BJ (cell line): Measurements from ENCODE around the gene TMEM131. TPM values are rescaled to one million over a fixed set of nuclear protein-coding genes. Genes with fewer than 3 reads are reported as not detected.

ENCODE experiments used
- CTCF ChIA-PET: fragments of 350-600 bp; formaldehyde crosslinking; extraction: SDS; loops from one replicate; lab custom pipeline; 2021; ENCODE audit warnings: antibody characterized with exemption, inconsistent platforms; lab: Yijun Ruan, JAX
- POLR2A ChIA-PET: fragments of 300-600 bp; sonication (Branson Sonifier 250); formaldehyde crosslinking; extraction: SDS; loops from one replicate; lab custom pipeline; 2021; ENCODE audit warnings: antibody characterized with exemption; lab: Charles Lee
- DNase-seq: peaks from one replicate; pipeline ENCODE4 v3.0.0-alpha.2; 2011; ENCODE audit warnings: low read depth
- H3K27me3 ChIP-seq: 2 replicates; pipeline ENCODE4 v1.6.0; 2011; ENCODE audit warnings: low read length; ENCODE audit not compliant: control insufficient read depth, insufficient read depth
- H3K36me3 ChIP-seq: 2 replicates; pipeline ENCODE4 v1.5.1; 2011; ENCODE audit warnings: low read length; ENCODE audit not compliant: control insufficient read depth, insufficient read depth
- H3K4me3 ChIP-seq: 2 replicates; pipeline ENCODE4 v1.5.1; 2011; ENCODE audit warnings: low read depth, mild to moderate bottlenecking, control low read depth, low read length
- polyA plus RNA-seq: library from polyadenylated mRNA; depleted of rRNA; stranded (reverse); fragments of >200 nt; gene quantifications from 2 replicates; pipeline ENCODE4 v1.2.3, GENCODE V29; 2011
- TF ChIP-seq, protein P1 (sequence below): IDR thresholded peaks from 2 replicates; pipeline ENCODE4 v1.5.1; 2011; ENCODE audit warnings: low read depth, mild to moderate bottlenecking, control low read depth, inconsistent platforms, low read length, moderate library complexity; ENCODE audit not compliant: insufficient read depth

Gene TMEM131
- polyA plus RNA-seq, 1 experiment: 11.8 TPM

DNA sequence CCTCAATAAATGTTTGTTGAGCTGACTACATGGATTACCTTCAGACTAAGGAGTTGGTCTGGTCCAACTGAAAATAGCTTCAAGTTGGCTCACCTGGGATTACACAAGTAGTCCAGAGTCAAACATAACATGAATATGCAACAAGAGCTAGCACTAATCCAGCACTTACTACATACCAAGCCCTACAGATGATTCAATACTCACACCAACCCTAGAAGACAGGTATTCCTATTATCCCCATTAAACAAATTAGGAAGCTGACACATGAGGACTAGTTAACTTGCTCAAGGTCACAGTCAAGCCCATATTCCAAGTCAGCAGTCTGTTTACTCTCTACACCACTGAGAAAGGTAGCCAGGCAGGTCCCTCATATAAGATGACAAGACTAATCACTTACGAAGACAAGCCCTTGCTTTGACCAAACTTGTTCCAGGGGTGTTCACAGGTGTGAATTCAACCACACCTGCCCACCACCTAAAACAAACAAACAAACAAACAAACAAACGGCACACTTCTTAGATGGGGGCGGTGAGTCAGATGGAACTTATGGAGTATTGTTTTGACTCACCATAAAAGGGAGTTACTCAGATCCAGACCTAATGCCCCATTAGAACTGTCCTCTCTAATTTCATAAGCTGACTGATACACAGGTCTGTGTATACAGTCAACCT, 29.1 kb downstream of the TMEM131 start:
- POLR2A ChIA-PET: no interaction called here
- CTCF ChIA-PET: no interaction called here

DNA sequence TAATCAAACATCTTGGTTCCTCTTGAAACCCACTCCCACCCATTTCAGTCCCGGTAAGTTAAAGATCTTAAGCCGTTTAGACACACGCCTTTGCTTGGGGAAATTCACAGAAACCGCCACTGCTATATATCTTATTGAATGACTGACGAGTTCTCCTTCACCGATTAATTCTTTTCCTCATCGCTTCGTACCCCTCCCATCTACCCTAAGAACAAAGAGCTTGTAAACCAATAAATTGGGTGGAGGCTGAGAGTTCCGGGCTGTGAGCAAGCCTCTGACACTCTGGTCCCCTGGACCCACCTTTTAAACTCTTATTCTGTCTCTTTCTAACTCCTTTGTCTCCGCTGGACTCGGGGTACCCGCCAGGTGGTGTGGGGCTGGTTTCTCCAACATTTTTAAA, 30.6 kb downstream of the TMEM131 start:
- no peaks in the 10 kb centered on the region for H3K27me3 ChIP-seq
- CTCF ChIA-PET: no interaction called here
- H3K36me3 ChIP-seq: no peaks in the 10 kb centered on the region
- TF ChIP-seq, protein P1, sequence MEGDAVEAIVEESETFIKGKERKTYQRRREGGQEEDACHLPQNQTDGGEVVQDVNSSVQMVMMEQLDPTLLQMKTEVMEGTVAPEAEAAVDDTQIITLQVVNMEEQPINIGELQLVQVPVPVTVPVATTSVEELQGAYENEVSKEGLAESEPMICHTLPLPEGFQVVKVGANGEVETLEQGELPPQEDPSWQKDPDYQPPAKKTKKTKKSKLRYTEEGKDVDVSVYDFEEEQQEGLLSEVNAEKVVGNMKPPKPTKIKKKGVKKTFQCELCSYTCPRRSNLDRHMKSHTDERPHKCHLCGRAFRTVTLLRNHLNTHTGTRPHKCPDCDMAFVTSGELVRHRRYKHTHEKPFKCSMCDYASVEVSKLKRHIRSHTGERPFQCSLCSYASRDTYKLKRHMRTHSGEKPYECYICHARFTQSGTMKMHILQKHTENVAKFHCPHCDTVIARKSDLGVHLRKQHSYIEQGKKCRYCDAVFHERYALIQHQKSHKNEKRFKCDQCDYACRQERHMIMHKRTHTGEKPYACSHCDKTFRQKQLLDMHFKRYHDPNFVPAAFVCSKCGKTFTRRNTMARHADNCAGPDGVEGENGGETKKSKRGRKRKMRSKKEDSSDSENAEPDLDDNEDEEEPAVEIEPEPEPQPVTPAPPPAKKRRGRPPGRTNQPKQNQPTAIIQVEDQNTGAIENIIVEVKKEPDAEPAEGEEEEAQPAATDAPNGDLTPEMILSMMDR: no peak
- POLR2A ChIA-PET: no interaction called here
- no peak for DNase-seq
- no peak overlapping the region for H3K4me3 ChIP-seq

More for the DNA sequence above, 29.1 kb downstream of the TMEM131 start:
- H3K36me3 ChIP-seq: no peaks in the 10 kb centered on the region
- no peak for DNase-seq
- no peak overlapping the region for H3K4me3 ChIP-seq
- no peaks in the 10 kb centered on the region for H3K27me3 ChIP-seq
- TF ChIP-seq, protein P1: no peak

DNA sequence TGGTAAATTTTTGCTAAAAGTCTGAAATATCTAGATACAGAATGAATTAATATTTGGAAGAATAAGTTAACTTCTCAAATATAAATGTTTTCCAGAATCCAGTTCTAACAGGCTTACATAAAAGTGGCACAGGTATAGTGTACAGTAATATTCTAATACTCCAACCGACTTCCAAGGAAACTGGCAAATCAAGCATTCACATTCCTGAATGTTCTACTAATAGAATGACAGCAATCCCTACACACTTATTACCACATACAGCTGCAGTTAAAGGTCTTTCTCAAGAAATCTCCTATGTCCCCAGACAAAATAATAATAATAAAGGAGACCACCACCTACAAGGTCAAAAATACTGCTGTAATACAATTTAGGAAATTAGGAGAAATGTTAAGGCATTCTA, 31.9 kb downstream of the TMEM131 start:
- H3K4me3 ChIP-seq: no peak overlapping the region
- CTCF ChIA-PET: interaction anchor here (1.0 kb wide), 1 partner anchor 14 kb away, joined by 3 read pairs; no protein-coding TSS in a partner anchor
- H3K36me3 ChIP-seq: no peaks in the 10 kb centered on the region
- TF ChIP-seq, protein P1: no peak
- H3K27me3 ChIP-seq: no peaks in the 10 kb centered on the region
- POLR2A ChIA-PET: no interaction called here
- no peak for DNase-seq

DNA sequence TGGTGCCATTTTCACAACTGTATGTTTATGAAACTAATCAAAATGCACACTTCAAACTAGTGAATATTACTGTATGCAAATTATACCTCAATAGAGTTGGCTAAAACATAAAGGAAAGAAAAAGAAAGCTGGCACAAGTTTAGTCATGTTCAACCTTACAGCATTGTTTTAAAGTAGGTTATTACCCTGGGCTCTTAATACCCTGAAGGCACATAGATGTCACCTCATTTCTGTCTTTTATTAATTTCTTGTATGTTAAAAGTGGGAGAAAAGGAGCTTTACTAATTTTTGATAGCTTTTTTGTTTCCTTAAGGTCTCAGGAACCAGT, 32.7 kb downstream of the TMEM131 start:
- DNase-seq: no peak
- no peak overlapping the region for H3K4me3 ChIP-seq
- H3K27me3 ChIP-seq: no peaks in the 10 kb centered on the region
- POLR2A ChIA-PET: no interaction called here
- CTCF ChIA-PET: interaction anchor here (1.0 kb wide), 1 partner anchor 13 kb away, joined by 3 read pairs; no protein-coding TSS in a partner anchor
- TF ChIP-seq, protein P1: no peak
- H3K36me3 ChIP-seq: no peaks in the 10 kb centered on the region

DNA sequence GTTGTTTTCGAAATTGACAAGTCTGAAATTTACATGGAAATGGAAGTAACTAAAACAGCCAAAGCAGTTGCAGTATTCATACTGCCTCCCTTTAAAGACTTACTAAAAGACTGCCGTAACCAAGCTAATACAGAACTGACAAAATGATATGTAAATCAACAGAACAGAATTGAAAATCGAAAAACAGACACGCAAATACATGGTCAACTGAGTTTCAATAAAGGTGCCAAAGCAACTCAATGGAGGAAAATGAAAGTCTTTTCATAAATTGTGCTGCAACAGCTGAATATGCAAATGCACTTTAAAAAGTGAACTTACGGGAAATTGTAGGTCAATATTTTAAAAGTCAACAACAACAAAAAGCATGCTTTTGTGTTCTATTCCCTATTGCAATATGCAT, 34.2 kb downstream of the TMEM131 start:
- ChIA-PET POLR2A (no interaction called here), CTCF (no interaction called here)
- no peak overlapping the region for H3K4me3 ChIP-seq
- H3K27me3 ChIP-seq: no peaks in the 10 kb centered on the region
- no peaks in the 10 kb centered on the region for H3K36me3 ChIP-seq
- TF ChIP-seq, protein P1: no peak
- no peak for DNase-seq
